ENCODE results near the gene GATAD2A. TPM values are rescaled to one million over a fixed set of nuclear protein-coding genes. Genes with fewer than 3 reads are reported as not detected.
A peak's percentile ranks its signal among the peaks of the same experiment; 100 is the strongest.

The GATAD2A gene
- total RNA-seq, 4 donors from 2014 or later, result 45.6 to 102 (median 65.7) TPM

DNA sequence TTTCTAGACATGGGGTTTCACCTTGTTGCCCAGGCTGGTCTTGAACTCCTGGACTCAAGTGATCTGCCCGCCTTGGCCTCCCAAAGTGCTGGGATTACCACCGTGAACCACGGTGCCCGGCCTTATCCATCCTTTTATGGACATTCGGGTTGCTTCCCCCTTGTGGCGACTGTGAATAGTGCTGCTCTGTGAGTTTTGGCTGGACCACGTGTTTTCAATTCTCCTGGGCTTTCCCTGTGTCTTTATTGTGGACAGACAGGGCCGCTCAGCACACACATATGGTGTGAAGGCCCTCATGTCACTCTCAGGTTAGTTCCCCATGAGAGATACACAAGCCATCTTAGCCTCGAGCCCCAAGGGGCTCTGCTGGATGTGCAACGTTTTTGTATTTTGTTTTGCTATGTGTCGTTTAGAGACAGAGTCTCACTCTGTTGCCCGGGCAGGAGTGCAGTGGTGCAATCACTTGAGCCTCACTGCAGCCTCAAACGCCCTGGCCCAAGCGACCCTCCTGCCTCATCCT is 44.3 kb upstream of the GATAD2A start:
- in situ Hi-C loops (cut with MboI; ENCODE audit: low pct_ligation_motif_present in 1 of 4, low pct_unique_long_range_greater_than_20kb in 1 of 4, low sequenced_read_pairs in 3 of 4), result loop anchor here in 2 of 4 donors (25.0 kb wide), 1 partner anchor 126 kb away; no protein-coding TSS in a partner anchor
- peak; percentile 12 for TF ChIP-seq POLR2A (IDR thresholded peaks at IDR 0.05)
- TF ChIP-seq, protein P1, sequence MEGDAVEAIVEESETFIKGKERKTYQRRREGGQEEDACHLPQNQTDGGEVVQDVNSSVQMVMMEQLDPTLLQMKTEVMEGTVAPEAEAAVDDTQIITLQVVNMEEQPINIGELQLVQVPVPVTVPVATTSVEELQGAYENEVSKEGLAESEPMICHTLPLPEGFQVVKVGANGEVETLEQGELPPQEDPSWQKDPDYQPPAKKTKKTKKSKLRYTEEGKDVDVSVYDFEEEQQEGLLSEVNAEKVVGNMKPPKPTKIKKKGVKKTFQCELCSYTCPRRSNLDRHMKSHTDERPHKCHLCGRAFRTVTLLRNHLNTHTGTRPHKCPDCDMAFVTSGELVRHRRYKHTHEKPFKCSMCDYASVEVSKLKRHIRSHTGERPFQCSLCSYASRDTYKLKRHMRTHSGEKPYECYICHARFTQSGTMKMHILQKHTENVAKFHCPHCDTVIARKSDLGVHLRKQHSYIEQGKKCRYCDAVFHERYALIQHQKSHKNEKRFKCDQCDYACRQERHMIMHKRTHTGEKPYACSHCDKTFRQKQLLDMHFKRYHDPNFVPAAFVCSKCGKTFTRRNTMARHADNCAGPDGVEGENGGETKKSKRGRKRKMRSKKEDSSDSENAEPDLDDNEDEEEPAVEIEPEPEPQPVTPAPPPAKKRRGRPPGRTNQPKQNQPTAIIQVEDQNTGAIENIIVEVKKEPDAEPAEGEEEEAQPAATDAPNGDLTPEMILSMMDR (IDR thresholded peaks at IDR 0.05), result peak; percentile 79 to 92 (median 86)
- TF ChIP-seq EP300 (IDR thresholded peaks at IDR 0.05; ENCODE audit: low read depth), result no peak
- TF ChIP-seq POLR2AphosphoS5 (IDR thresholded peaks at IDR 0.05), result no peak
- peaks cover 0 to 7% (median 0%) of the 10 kb centered on the region in 4 donors for H3K36me3 ChIP-seq
- no peak overlapping the region for H3K4me3 ChIP-seq
- WGBS, 2 donors (ENCODE audit: low coverage in 1 of 2), result 0 to 9% methylated on average over 4 to 14 of the region's 14 CpGs
- intact Hi-C loops (cut with DNase I; ENCODE audit: low total_unique reads), result no loop called here
- peak; percentile 81 for DNase-seq
- H3K27ac ChIP-seq, result peak overlapping the region in 1 of 4 donors; percentile 19
- H3K9me3 ChIP-seq, result no peaks in the 10 kb centered on the region
- peaks cover 4 to 25% (median 12%) of the 10 kb centered on the region in 4 donors for H3K4me1 ChIP-seq
- H3K27me3 ChIP-seq, result no peaks in the 10 kb centered on the region

GRCh38 chr19:19362075-19362474 is 43.4 kb upstream of the GATAD2A start:
- TF ChIP-seq EP300 (IDR thresholded peaks at IDR 0.05; ENCODE audit: low read depth) (no peak), POLR2AphosphoS5 (IDR thresholded peaks at IDR 0.05) (no peak), POLR2A (IDR thresholded peaks at IDR 0.05) (no peak)
- TF ChIP-seq, protein P1 (IDR thresholded peaks at IDR 0.05), result no peak
- no peak overlapping the region for H3K27ac ChIP-seq
- intact Hi-C loops (cut with DNase I; ENCODE audit: low total_unique reads) (no loop called here), in situ Hi-C loops (cut with MboI; ENCODE audit: low pct_ligation_motif_present in 1 of 4, low pct_unique_long_range_greater_than_20kb in 1 of 4, low sequenced_read_pairs in 3 of 4) (loop anchor here in 2 of 4 donors (25.0 kb wide), 1 partner anchor 125 kb away; no protein-coding TSS in a partner anchor)
- WGBS, 2 donors (ENCODE audit: low coverage in 1 of 2), result 93% methylated on average over 4 of the region's 4 CpGs; no CpG with 5 or more reads in 1 of the 2 donors
- H3K27me3 ChIP-seq, result no peaks in the 10 kb centered on the region
- no peaks in the 10 kb centered on the region for H3K9me3 ChIP-seq
- no peak for DNase-seq
- no peaks in the 10 kb centered on the region for H3K36me3 ChIP-seq
- H3K4me1 ChIP-seq, result peaks cover 7 to 32% (median 17%) of the 10 kb centered on the region in 4 donors
- H3K4me3 ChIP-seq, result no peak overlapping the region

DNA sequence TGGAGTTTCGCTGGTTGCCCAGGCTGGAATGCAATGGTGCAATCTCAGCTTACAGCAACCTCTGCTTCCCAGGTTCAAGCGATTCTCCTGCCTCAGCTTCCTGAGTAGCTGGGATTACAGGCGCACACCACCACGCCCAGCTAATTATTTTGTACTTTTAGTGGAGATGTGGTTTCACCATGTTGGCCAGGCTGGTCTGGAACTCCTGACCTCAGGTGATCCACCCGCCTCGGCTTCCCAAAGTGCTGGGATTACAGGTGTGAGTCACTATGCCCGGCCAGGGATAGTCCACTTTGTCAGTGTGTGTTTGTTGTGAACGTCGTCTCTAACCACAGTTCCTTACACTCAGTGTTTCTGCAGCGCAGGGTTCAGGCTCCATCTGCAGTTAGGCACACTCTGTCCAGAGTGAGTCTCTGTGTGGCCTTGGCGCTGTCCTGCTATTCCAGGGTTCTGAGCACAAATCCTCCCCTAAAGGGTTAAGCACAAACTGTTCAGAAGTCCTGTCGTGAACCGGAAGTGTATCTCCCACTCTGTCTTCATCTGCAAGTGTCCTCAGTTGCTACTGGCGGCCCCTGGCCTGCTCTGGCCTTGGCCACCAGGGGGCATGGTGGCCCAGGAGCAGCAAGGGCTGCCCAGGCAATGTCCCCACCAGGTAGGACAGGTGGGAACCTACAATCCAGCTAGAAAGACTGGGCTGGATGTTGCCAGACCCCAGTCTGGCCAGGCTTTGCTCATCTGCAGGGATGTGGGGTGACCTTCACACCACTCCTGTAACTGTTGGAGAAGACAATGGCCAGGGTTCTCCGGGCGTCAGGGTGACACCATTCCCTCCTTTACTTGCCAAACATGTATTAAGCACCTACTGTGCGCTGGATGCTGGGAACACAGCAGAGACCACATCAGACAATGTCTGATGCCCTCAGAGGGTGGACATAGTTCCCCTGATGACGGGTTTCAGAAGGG is 38.8 kb upstream of the GATAD2A start:
- H3K4me3 ChIP-seq, result peak overlapping the region in 1 of 4 donors; percentile 6
- no peaks in the 10 kb centered on the region for H3K27me3 ChIP-seq
- 27 to 45% methylated on average over 12 to 17 of the region's 18 CpGs for WGBS, 2 donors (ENCODE audit: low coverage in 1 of 2)
- no peaks in the 10 kb centered on the region for H3K9me3 ChIP-seq
- in situ Hi-C loops (cut with MboI; ENCODE audit: low pct_ligation_motif_present in 1 of 4, low pct_unique_long_range_greater_than_20kb in 1 of 4, low sequenced_read_pairs in 3 of 4) (loop anchor here in 3 of 4 donors (5.0 to 25.0 kb wide), 2 partner anchors 121 to 126 kb away; no protein-coding TSS in a partner anchor), intact Hi-C loops (cut with DNase I; ENCODE audit: low total_unique reads) (loop anchor here (2.0 kb wide), 1 partner anchor 126 kb away; no protein-coding TSS in a partner anchor)
- peak overlapping the region; percentile 45 to 73 (median 66) for H3K27ac ChIP-seq
- TF ChIP-seq, protein P1 (IDR thresholded peaks at IDR 0.05), result peak; percentile 95 to 98 (median 97)
- no peak for TF ChIP-seq POLR2A (IDR thresholded peaks at IDR 0.05)
- no peaks in the 10 kb centered on the region for H3K36me3 ChIP-seq
- DNase-seq, result peak; percentile 86
- peaks cover 7 to 34% (median 19%) of the 10 kb centered on the region in 4 donors for H3K4me1 ChIP-seq

DNA sequence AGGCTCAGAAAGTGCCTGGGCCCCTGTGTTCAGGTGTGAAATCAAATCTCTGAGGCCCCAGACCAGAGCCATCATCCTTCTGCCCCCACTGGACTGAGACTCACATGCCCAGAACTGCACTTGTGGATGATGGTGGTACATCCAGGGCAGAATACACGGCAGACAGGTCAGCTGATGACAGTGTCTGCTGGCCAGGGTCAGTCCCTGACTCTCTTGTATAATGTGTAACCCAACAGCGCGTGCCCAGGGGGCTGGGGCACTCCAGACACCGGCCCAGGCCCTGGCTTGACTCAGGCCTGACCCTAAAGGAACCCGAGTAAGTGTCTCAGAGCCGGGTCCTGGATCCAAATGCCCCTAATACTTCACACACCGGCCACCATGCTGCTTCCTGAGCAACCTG is 37.4 kb upstream of the GATAD2A start:
- Histone ChIP-seq H3K36me3 (no peaks in the 10 kb centered on the region), H3K4me1 (peaks cover 9 to 42% (median 23%) of the 10 kb centered on the region in 4 donors), H3K27me3 (no peaks in the 10 kb centered on the region), H3K9me3 (no peaks in the 10 kb centered on the region), H3K4me3 (no peak overlapping the region), H3K27ac (no peak overlapping the region)
- WGBS, 2 donors (ENCODE audit: low coverage in 1 of 2), result 98% methylated on average over 6 of the region's 7 CpGs; no CpG with 5 or more reads in 1 of the 2 donors
- TF ChIP-seq EP300 (IDR thresholded peaks at IDR 0.05; ENCODE audit: low read depth), result no peak
- no peak for TF ChIP-seq POLR2A (IDR thresholded peaks at IDR 0.05)
- TF ChIP-seq POLR2AphosphoS5 (IDR thresholded peaks at IDR 0.05), result no peak
- TF ChIP-seq, protein P1 (IDR thresholded peaks at IDR 0.05), result no peak
- intact Hi-C loops (cut with DNase I; ENCODE audit: low total_unique reads), result loop anchor here (2.0 kb wide), 1 partner anchor 117 kb away; no protein-coding TSS in a partner anchor
- in situ Hi-C loops (cut with MboI; ENCODE audit: low pct_ligation_motif_present in 1 of 4, low pct_unique_long_range_greater_than_20kb in 1 of 4, low sequenced_read_pairs in 3 of 4), result loop anchor here in 3 of 4 donors (5.0 to 25.0 kb wide), 2 partner anchors 119 to 124 kb away; no protein-coding TSS in a partner anchor
- no peak for DNase-seq

All from transverse colon (tissue), 4 donors.